Natural killer cell treated with Interleukin-12 subunit alpha and Interleukin-12 subunit beta and Interleukin-15 and Interleukin-18, amount 100 ng/mL, for 72 hours (primary cell): ENCODE data around the gene SPATA21. TPM values are rescaled to one million over a fixed set of nuclear protein-coding genes. Genes with fewer than 3 reads are reported as not detected.
"Not testable (repeated sequence)": the region's sequence is repeated elsewhere in the genome, so short reads cannot be mapped to it uniquely, and the experiment has no call there.

Experiments
- ATAC-seq, 2 donors: fragments of 150-1000 bp; cut with Tn5 transposase in 1 of 2; sonication (Bioruptor Pico), chemical (Tn5 transposase) in 1 of 2; 2 replicates each; pipeline ENCODE4 v1.10.0; 2021
- DNase-seq: peaks from one replicate; pipeline ENCODE4 v3.0.0; 2022; ENCODE audit warnings: low spot score
- H3K27ac Mint-ChIP-seq, 2 donors: 1 replicate in 1 of 2; 2 replicates in 1 of 2; pipeline ENCODE4 v1.8.0; 2022; ENCODE audit warnings: mixed read lengths in 2 of 2, mild to moderate bottlenecking in 1 of 2, moderate library complexity in 1 of 2
- H3K27me3 Mint-ChIP-seq, 2 donors: 1 replicate in 1 of 2; 2 replicates in 1 of 2; pipeline ENCODE4 v1.8.0; 2022; ENCODE audit warnings: mixed read lengths in 2 of 2
- H3K36me3 Mint-ChIP-seq: one replicate; pipeline ENCODE4 v1.8.0; 2022; ENCODE audit warnings: mixed read lengths
- H3K4me1 Mint-ChIP-seq, 2 donors: 1 replicate in 1 of 2; 2 replicates in 1 of 2; pipeline ENCODE4 v1.8.0; 2022; ENCODE audit warnings: low read depth in 2 of 2, mixed read lengths in 2 of 2, mild to moderate bottlenecking in 1 of 2
- H3K4me3 Mint-ChIP-seq: one replicate; pipeline ENCODE4 v1.8.0; 2022; ENCODE audit warnings: mixed read lengths
- H3K9me3 Mint-ChIP-seq: 2 replicates; pipeline ENCODE4 v1.8.0; 2022; ENCODE audit warnings: mixed read lengths
- total RNA-seq, 2 donors: library from RNA; stranded (reverse); gene quantifications; one replicate each; pipeline ENCODE4 v1.2.3, GENCODE V29; 2022

SPATA21 gene
- total RNA-seq, 2 donors from 2014 or later: not detected

DNA sequence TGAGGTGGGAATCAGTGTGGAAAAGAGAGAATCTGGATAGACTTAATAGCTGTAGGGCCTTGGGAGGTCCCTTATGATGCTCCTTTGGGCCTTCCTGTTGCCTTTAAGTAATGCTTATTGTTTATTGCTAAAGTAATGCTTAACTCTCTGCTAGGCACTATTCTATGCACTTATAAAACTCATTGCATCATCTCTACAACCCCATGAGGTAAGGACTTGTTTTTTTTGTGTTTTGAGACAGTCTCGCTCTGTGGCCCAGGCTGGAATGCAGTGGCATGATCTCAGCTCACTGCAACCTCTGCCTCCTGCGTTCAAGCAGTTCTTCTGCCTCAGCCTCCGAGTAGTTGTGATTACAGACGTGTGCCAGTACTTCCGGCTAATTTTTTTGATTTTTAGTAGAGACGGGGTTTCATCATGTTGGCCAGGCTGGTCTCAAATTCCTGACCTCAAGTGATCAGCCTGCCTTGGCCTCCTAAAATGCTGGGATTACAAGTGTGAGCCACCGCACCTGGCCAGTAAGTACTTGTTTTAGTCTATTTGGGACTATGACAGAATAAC is 25.6 kb upstream of the SPATA21 start:
- Mint-ChIP-seq H3K36me3 (peaks cover 10% of the 10 kb centered on the region), H3K4me1 (peaks cover 0 to 4% of the 10 kb centered on the region in 2 donors), H3K27ac (peak overlapping the region in 1 of 2 donors; percentile 36), H3K4me3 (no peak overlapping the region), H3K9me3 (no peaks in the 10 kb centered on the region), H3K27me3 (no peaks in the 10 kb centered on the region)
- ATAC-seq (no peak), DNase-seq (no peak)

DNA sequence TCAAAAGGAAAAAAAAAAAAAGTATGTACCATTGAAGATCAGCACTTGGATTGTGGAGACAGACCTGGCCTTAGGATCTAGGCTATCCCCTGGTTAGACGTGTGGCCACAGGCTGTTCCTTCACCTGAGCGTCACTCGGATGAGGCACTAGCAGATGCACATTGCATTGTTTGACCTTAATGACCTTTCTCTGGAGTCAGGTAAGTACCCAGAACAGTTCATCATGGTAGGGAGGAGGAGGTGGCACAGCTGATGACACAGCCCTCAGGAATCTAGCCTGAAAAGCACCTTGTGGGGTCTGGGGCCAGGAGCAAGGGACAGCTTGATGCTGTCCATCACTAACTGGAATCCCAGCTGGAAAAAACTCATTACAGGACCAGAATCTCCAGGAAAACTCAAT is 24.5 kb upstream of the SPATA21 start:
- Mint-ChIP-seq H3K36me3 (peaks cover 5% of the 10 kb centered on the region), H3K9me3 (no peaks in the 10 kb centered on the region), H3K27me3 (no peaks in the 10 kb centered on the region), H3K27ac (no peak overlapping the region), H3K4me3 (no peak overlapping the region), H3K4me1 (no peaks in the 10 kb centered on the region)
- ATAC-seq: no peak
- DNase-seq: no peak

DNA sequence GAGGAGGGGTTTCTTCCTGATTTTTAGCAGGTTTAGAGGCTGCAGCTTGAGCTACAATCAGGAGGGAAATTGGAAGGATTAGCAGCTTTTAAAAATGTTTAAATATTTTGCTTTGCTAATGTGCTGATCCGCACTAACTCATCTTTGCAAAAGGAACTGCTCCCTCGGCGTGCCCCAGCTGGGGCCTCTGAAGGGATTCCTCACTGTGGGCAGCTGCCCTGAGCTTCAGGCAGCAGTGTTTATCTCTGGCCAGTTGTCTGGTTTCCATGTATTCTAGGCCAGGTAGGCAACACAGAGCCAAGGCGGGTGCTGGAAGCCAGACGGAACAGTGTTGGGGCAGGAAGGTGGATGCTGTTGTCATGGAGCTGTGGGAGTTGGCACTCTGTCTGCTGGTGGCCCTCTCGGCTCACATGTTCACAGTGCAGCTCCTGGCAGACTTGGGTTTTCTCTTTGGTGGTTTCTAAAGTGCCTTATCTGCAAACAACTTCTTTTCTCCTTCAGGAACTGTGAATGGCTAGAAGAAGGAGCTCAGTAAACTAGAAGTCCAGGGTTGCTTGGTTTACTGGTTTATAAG is 22.2 kb upstream of the SPATA21 start:
- Mint-ChIP-seq H3K9me3 (no peaks in the 10 kb centered on the region), H3K27ac (no peak overlapping the region), H3K4me1 (no peaks in the 10 kb centered on the region), H3K27me3 (no peaks in the 10 kb centered on the region), H3K36me3 (peaks cover 5% of the 10 kb centered on the region), H3K4me3 (no peak overlapping the region)
- ATAC-seq: no peak
- no peak for DNase-seq

DNA sequence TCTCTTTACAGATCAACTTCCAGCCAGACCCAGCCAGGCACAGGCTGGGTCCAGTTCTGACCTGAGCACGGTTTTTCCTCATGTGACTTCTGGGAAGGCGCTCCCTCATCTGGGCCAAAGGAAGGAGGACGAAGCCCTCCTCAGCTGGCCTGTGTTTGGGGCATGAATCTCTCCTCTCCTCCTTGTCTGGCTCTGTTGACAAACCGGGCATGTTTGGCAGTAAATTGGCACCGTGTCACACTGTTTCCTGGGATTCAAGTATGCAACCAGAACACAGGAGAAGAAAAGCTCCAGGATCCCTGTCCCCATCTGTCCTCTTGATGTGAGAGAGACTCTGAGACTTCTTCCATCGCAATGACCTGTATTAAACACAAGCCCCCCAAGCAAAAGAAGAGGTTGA is 21.6 kb upstream of the SPATA21 start:
- Mint-ChIP-seq H3K27ac (no peak overlapping the region), H3K9me3 (no peaks in the 10 kb centered on the region), H3K4me1 (no peaks in the 10 kb centered on the region), H3K27me3 (no peaks in the 10 kb centered on the region), H3K36me3 (peaks cover 5% of the 10 kb centered on the region), H3K4me3 (no peak overlapping the region)
- ATAC-seq: no peak
- DNase-seq: no peak

DNA sequence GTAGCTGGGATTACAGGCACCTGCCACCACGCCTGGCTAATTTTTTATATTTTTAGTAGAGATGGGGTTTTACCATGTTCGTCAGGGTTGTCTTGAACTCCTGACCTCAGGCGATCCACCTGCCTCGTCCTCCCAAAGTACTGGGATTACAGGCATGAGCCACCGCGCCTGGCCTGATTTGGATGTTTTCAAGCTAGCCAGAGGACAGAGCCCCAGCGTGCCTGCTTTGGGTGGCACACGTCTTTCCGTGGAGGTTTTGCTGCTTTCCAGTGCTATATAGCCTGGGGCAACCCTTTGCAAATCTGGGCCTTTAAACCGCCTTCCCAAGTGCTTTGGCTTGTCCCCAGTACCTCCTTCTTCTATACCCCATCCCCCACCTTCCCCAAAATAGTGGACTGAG is 18.9 kb upstream of the SPATA21 start:
- not testable (repeated sequence) for DNase-seq, H3K4me1 Mint-ChIP-seq, H3K4me3 Mint-ChIP-seq, ATAC-seq, H3K27me3 Mint-ChIP-seq, H3K27ac Mint-ChIP-seq, H3K9me3 Mint-ChIP-seq
- H3K36me3 Mint-ChIP-seq: peaks cover 15% of the 10 kb centered on the region

DNA sequence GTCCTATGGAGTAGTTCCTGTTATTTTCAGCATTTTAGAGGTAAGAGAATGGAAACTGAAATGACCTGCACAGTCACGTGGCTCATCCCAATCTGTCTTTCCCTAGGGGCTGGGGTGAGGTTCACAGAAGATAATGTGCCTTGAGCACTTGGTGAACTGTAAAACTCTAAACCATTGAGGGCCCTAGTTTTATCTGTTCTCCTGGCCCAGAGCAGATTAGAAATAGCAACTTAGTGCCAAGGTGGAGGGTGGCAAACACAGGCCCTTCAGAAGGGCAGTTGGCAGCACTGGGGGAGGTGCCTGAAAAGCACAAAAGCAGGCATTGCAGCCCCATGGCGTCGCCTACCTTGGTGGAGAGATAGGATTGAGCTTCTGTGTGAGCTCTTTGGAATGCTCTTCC is 17.7 kb upstream of the SPATA21 start:
- H3K4me1 Mint-ChIP-seq, H3K27ac Mint-ChIP-seq, H3K9me3 Mint-ChIP-seq, H3K27me3 Mint-ChIP-seq, DNase-seq, ATAC-seq, H3K4me3 Mint-ChIP-seq: not testable (repeated sequence)
- peaks cover 13% of the 10 kb centered on the region for H3K36me3 Mint-ChIP-seq

DNA sequence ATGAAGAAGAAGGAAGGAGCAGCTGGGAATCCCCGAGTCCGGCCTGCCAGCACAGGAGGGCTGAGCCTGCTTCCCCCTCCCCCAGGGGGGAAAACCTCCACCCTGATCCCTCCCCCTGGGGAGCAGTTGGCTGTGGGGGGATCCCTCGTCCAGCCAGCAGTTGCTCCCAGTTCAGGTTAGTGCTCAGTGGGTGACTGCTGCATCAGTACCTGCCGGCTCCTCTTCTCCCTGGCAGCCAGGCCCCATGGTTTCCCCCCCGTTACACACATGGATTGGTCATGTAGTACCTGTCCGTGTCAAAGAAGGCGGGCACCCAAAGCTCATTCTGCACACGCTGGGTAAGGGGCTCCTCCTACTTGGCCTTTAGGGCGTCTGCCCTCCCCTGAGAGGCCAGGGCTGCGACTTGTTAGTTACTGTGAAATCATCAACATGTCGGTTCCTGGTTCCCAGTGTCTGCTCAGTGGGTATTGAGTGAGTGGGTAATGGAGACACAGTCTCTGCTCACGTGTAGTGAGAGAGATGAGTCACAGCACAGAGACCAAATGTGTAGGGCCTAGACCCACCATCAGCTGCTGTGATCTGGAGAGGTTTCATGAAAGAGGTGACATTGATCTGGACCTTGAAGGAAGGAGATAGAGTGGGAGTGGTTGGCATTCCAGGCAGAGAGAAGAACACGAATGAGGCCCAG is 14.8 kb upstream of the SPATA21 start:
- Mint-ChIP-seq H3K9me3 (no peaks in the 10 kb centered on the region), H3K36me3 (peaks cover 19% of the 10 kb centered on the region), H3K4me3 (no peak overlapping the region), H3K27ac (no peak overlapping the region), H3K27me3 (no peaks in the 10 kb centered on the region), H3K4me1 (peaks cover 13 to 19% of the 10 kb centered on the region in 2 donors)
- no peak for DNase-seq
- no peak for ATAC-seq

DNA sequence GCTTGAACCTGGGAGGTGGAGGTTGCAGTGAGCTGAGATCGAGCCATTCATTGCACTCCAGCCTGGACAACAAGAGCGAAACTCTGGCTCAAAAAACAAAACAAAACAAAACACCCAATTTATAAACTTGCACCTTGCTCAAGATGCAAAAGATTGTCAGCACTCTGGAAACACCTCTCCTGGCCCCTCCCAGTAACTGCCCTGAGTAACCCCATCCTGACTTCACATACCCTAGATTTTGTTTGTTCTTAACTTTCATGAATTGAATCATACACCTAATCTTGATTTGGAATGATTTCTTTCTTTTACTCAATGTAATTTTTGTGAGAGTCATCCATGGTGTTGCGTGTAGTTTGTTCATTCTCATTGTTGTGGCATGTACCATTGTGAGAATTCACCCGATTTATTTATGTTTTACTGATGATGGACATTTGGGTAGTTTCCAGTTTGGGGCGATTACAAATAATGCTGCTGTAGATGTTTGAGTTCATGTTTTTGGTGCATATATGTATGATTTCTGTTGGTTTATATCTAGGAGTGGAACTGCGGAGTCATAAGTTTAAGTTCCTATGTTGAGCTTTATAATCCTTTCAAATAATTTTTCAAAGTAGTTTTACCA is 13.7 kb upstream of the SPATA21 start:
- DNase-seq (no peak), ATAC-seq (no peak)
- Mint-ChIP-seq H3K27me3 (no peaks in the 10 kb centered on the region), H3K4me3 (no peak overlapping the region), H3K27ac (no peak overlapping the region), H3K9me3 (no peaks in the 10 kb centered on the region), H3K4me1 (peaks cover 13 to 19% of the 10 kb centered on the region in 2 donors), H3K36me3 (peaks cover 19% of the 10 kb centered on the region)

DNA sequence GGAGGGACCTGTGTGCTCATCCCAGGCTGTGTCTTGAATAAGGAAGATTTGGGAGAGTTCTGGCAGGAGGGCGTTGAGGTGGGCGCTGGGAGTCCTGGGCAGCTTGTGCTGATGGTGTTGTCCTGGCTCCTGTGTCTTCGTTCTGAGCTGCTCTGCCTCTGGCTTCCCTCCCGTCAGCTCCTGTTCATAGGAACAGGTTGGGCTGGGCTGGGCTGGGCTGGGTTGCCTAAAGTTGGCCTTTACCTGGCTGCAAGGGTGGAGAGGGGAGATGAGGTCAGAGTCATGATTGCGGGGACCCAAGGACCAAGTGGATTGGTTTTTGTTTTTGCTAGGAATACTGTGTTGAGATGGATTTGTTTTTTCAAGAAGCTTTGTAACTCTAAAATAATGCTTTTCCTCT is 12.4 kb upstream of the SPATA21 start:
- H3K27ac Mint-ChIP-seq: peak overlapping the region in 1 of 2 donors; percentile 53
- peaks cover 13 to 19% of the 10 kb centered on the region in 2 donors for H3K4me1 Mint-ChIP-seq
- no peak for DNase-seq
- H3K36me3 Mint-ChIP-seq: peaks cover 19% of the 10 kb centered on the region
- ATAC-seq: no peak
- no peaks in the 10 kb centered on the region for H3K9me3 Mint-ChIP-seq
- H3K4me3 Mint-ChIP-seq: no peak overlapping the region
- no peaks in the 10 kb centered on the region for H3K27me3 Mint-ChIP-seq

DNA sequence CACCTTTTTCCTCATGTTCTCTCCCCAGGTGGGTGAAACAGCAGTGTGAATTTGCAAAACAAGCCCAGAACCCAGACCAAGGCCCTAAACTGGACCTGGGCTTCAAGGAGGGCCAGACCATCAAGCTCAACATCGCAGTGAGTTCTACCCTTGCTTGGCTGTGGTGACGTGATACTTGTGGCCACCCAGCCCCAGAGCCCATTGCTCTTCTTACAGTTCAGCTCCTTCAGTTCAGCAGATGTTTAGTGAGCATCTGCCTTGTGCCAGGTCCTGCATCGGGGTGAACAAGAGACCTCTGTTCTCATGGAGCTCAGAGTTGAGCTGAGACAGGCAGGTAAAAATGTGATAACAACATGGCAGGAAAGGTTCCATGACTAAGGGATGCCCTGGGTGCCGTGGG is 11.8 kb upstream of the SPATA21 start:
- peaks cover 19% of the 10 kb centered on the region for H3K36me3 Mint-ChIP-seq
- H3K4me1 Mint-ChIP-seq: peaks cover 13 to 22% of the 10 kb centered on the region in 2 donors
- H3K27ac Mint-ChIP-seq: peak overlapping the region in 1 of 2 donors; percentile 53
- ATAC-seq: no peak
- DNase-seq: no peak
- no peaks in the 10 kb centered on the region for H3K9me3 Mint-ChIP-seq
- no peaks in the 10 kb centered on the region for H3K27me3 Mint-ChIP-seq
- H3K4me3 Mint-ChIP-seq: no peak overlapping the region

DNA sequence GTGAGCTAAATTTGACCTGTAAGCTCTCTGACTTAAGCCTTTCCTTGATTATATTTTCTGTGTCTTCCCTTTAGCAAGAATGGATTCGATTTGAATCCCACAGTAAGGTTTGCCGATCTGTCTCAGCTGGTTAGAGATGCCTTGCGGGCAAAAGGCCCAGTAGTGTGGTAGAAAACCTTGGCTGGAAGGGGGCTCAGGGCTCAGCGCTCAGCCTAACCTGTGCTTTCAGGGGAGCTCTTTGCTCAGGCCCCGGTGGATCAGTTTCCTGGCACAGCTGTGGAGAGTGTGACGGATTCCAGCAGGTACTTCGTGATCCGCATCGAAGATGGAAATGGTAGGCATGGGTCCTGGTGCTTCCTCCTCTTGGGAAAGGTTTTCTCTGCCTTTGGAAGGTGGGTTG is 10.4 kb upstream of the SPATA21 start:
- ATAC-seq: no peak
- no peak overlapping the region for H3K27ac Mint-ChIP-seq
- H3K4me3 Mint-ChIP-seq: no peak overlapping the region
- H3K36me3 Mint-ChIP-seq: peaks cover 19% of the 10 kb centered on the region
- no peaks in the 10 kb centered on the region for H3K27me3 Mint-ChIP-seq
- H3K4me1 Mint-ChIP-seq: peaks cover 22 to 26% of the 10 kb centered on the region in 2 donors
- no peak for DNase-seq
- H3K9me3 Mint-ChIP-seq: no peaks in the 10 kb centered on the region

DNA sequence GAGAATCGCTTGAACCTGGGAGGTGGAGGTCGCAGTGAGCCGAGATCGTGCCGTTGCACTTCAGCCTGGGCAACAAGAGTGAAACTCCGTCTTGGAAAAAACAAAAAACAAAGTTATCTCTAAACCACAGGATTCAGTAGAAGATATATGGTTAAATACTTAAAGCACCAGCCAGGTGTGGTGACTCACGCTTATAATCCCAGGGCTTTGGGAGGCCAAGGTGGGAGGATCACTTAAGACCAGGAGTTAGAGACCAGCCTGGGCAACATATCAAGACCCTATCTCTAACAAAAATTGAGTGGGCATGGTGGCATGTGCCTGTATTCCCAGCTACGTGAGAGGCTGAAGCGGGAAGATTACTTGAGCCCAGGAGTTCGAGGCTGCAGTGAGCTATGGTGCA is 8.9 kb upstream of the SPATA21 start:
- DNase-seq (no peak), ATAC-seq (no peak)
- Mint-ChIP-seq H3K9me3 (no peaks in the 10 kb centered on the region), H3K4me3 (no peak overlapping the region), H3K27ac (no peak overlapping the region), H3K4me1 (peaks cover 26 to 27% of the 10 kb centered on the region in 2 donors), H3K27me3 (no peaks in the 10 kb centered on the region), H3K36me3 (peaks cover 9% of the 10 kb centered on the region)

DNA sequence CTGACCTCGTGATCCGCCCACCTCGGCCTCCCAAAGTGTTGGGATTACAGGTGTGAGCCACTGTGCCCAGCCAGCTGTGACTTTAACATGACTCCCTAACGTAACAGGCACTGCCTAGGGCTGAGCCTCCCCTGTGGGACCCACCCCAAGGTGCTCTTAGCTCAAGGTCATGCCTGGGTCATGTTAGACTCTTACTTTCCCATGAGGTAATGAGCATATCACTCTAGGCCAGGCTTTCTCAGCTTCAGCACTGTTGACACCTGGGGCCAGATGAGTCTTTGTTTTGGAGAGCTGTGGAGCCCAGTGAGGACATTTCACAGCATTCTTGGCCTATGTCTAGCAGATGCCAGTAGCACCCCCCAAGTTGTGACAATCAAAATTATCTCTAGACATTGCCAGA is 7.8 kb upstream of the SPATA21 start:
- ATAC-seq (no peak), DNase-seq (no peak)
- peaks cover 29 to 30% of the 10 kb centered on the region in 2 donors for H3K4me1 Mint-ChIP-seq
- no peak overlapping the region for H3K27ac Mint-ChIP-seq
- H3K9me3 Mint-ChIP-seq: no peaks in the 10 kb centered on the region
- no peak overlapping the region for H3K4me3 Mint-ChIP-seq
- H3K27me3 Mint-ChIP-seq: no peaks in the 10 kb centered on the region
- peaks cover 6% of the 10 kb centered on the region for H3K36me3 Mint-ChIP-seq
